ENCODE data around the gene PRF1.

DNA sequence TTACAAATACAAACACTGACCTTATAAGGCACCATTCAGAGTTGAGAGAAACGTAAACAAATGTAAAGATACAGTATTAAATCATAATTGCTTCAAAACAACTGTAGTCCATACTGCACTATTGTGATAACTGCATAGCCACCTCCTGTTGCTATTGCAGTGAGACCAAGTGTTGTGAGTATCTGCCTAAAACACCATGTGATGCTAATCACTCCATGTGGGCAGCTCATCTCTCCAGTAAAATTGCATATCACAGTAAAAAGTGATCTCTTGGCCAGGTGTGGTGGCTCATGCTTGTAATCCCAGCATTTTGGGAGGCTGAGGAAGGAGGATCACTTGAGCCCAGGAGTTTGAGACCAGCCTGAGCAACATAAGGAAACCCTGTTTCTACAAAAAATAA lies 26.8 kb upstream of the PRF1 start:
- TF ChIP-seq, protein P1, sequence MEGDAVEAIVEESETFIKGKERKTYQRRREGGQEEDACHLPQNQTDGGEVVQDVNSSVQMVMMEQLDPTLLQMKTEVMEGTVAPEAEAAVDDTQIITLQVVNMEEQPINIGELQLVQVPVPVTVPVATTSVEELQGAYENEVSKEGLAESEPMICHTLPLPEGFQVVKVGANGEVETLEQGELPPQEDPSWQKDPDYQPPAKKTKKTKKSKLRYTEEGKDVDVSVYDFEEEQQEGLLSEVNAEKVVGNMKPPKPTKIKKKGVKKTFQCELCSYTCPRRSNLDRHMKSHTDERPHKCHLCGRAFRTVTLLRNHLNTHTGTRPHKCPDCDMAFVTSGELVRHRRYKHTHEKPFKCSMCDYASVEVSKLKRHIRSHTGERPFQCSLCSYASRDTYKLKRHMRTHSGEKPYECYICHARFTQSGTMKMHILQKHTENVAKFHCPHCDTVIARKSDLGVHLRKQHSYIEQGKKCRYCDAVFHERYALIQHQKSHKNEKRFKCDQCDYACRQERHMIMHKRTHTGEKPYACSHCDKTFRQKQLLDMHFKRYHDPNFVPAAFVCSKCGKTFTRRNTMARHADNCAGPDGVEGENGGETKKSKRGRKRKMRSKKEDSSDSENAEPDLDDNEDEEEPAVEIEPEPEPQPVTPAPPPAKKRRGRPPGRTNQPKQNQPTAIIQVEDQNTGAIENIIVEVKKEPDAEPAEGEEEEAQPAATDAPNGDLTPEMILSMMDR (IDR thresholded peaks at IDR 0.05 in 4 of 5, conservative IDR thresholded peaks at IDR 0.05 in 1 of 5), result no peak
- TF ChIP-seq POLR2A (IDR thresholded peaks at IDR 0.05), result no peak

All from gastrocnemius medialis (tissue), 4 donors.